Brain microvascular endothelial cell (primary cell): ENCODE measurements around the gene MED13L.

Experiments
- DNase-seq: peaks from one replicate; pipeline ENCODE4 v3.0.0-alpha.2; 2020
- H3K27ac ChIP-seq: fragments of 250-450 bp; sonication (Bioruptor Pico); 2 replicates; pipeline ENCODE4 v1.5.1; 2020; ENCODE audit warnings: mild to moderate bottlenecking, moderate library complexity
- H3K27me3 ChIP-seq: fragments of 250-450 bp; sonication (Bioruptor Pico); replicated peaks from 2 replicates; pipeline ENCODE4 v1.5.1; 2020; ENCODE audit warnings: mild to moderate bottlenecking
- H3K36me3 ChIP-seq: fragments of 250-450 bp; sonication (Bioruptor Pico); replicated peaks from 2 replicates; pipeline ENCODE4 v1.5.1; 2020; ENCODE audit warnings: mild to moderate bottlenecking
- H3K4me3 ChIP-seq: 2 replicates; pipeline ENCODE4 v1.5.1; 2011; ENCODE audit warnings: low read depth, mild to moderate bottlenecking, control low read depth, low read length, moderate library complexity
- CTCF ChIP-seq: IDR thresholded peaks from 2 replicates; pipeline ENCODE4 v1.5.1; 2011; ENCODE audit warnings: low read depth, mild to moderate bottlenecking, moderate library complexity, low read length, control low read depth, inconsistent platforms; ENCODE audit errors: missing control alignments
- in situ Hi-C: cut with HindIII; loops from 2 replicates; pipeline ENCODE4 v1.10.0; 2017; ENCODE audit warnings: low sequenced_read_pairs, low pct_ligation_motif_present

Gene MED13L

GRCh38 chr12:116317139-116317538, 39.6 kb upstream of the MED13L start:
- no peak overlapping the region for H3K4me3 ChIP-seq
- in situ Hi-C loops = no loop called here
- H3K27me3 ChIP-seq = no peaks in the 10 kb centered on the region
- no peaks in the 10 kb centered on the region for H3K36me3 ChIP-seq
- TF ChIP-seq CTCF = no peak
- no peak overlapping the region for H3K27ac ChIP-seq
- no peak for DNase-seq

GRCh38 chr12:116314477-116314876, 37.0 kb upstream of the MED13L start:
- no peak overlapping the region for H3K4me3 ChIP-seq
- H3K36me3 ChIP-seq = no peaks in the 10 kb centered on the region
- H3K27ac ChIP-seq = no peak overlapping the region
- DNase-seq = no peak
- TF ChIP-seq CTCF = no peak
- in situ Hi-C loops = no loop called here
- no peaks in the 10 kb centered on the region for H3K27me3 ChIP-seq

- Histone ChIP-seq H3K27me3 (no peaks in the 10 kb centered on the region), H3K4me3 (no peak overlapping the region), H3K27ac (no peak overlapping the region), H3K36me3 (no peaks in the 10 kb centered on the region)
- in situ Hi-C loops = no loop called here
- TF ChIP-seq CTCF = no peak
- DNase-seq = no peak
These were observed 35.9 kb upstream of the MED13L start for GRCh38 chr12:116313194-116313927.

- TF ChIP-seq CTCF = no peak
- DNase-seq = no peak
These were observed 32.6 kb upstream of the MED13L start for GRCh38 chr12:116310082-116310481.

GRCh38 chr12:116309343-116309742, 31.9 kb upstream of the MED13L start:
- no peak for TF ChIP-seq CTCF
- no peaks in the 10 kb centered on the region for H3K36me3 ChIP-seq
- H3K4me3 ChIP-seq = no peak overlapping the region
- in situ Hi-C loops = no loop called here
- no peak overlapping the region for H3K27ac ChIP-seq
- no peaks in the 10 kb centered on the region for H3K27me3 ChIP-seq
- DNase-seq = no peak

More at GRCh38 chr12:116310082-116310481, 32.6 kb upstream of the MED13L start:
- Histone ChIP-seq H3K27me3 (no peaks in the 10 kb centered on the region), H3K4me3 (no peak overlapping the region), H3K36me3 (no peaks in the 10 kb centered on the region), H3K27ac (no peak overlapping the region)
- in situ Hi-C loops = no loop called here

- Histone ChIP-seq H3K4me3 (no peak overlapping the region), H3K36me3 (no peaks in the 10 kb centered on the region), H3K27ac (no peak overlapping the region), H3K27me3 (no peaks in the 10 kb centered on the region)
- TF ChIP-seq CTCF = no peak
- in situ Hi-C loops = no loop called here
- DNase-seq = no peak
These were observed 31.2 kb upstream of the MED13L start for GRCh38 chr12:116308647-116309046.
